ENCODE data around the gene GPR152. TPM values are rescaled to one million over a fixed set of nuclear protein-coding genes. Genes with fewer than 3 reads are reported as not detected.
"Not testable (repeated sequence)": the region's sequence is repeated elsewhere in the genome, so short reads cannot be mapped to it uniquely, and the experiment has no call there.

The GPR152 gene
- total and polyA plus RNA-seq, 5 donors from 2014 or later, result 0.13 to 0.84 (median 0.35) TPM; not detected in 1

DNA sequence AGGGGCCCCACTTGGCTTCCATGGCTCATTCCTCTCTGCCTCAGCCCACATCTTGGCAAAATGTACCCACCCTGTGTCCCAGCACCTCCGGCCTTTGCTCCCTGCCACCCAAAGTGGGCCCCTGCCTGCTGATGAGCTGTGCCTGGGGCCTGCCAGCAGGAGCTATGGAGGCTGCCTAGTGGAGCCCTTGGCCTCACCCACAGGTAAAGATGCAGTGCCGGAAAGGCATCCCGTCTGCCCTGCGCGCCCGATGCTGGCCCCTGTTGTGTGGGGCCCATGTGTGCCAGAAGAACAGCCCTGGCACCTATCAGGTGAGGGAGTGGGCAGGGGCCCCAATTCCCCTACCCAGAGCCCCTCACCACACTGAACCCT is 47.3 kb downstream of the GPR152 start:
- Histone ChIP-seq H3K4me3 (ENCODE audit: low read depth, low read length) (peak overlapping the region; percentile 93), H3K27me3 (ENCODE audit: control insufficient read depth, insufficient read depth, low read length) (no peaks in the 10 kb centered on the region), H3K27ac (ENCODE audit: insufficient read depth, low read length, poor library complexity, severe bottlenecking) (peak overlapping the region; percentile 87), H3K4me1 (ENCODE audit: control insufficient read depth, insufficient read depth, low read length, poor library complexity, severe bottlenecking) (peaks cover 87% of the 10 kb centered on the region), H3K9me3 (ENCODE audit: control insufficient read depth in 2 of 2, low read length in 2 of 2) (no peaks in the 10 kb centered on the region), H3K36me3 (ENCODE audit: control insufficient read depth, insufficient read depth, low read length) (peaks cover 22% of the 10 kb centered on the region)
- H3K4me1 Mint-ChIP-seq, result peaks cover 15 to 80% (median 37%) of the 10 kb centered on the region in 4 donors
- H3K27me3 Mint-ChIP-seq, result peaks cover 6% of the 10 kb centered on the region
- H3K4me3 Mint-ChIP-seq, result peak overlapping the region; percentile 97 to 99 (median 98)
- no peaks in the 10 kb centered on the region for H3K9me3 Mint-ChIP-seq
- DNase-seq (no peak), ATAC-seq (ENCODE audit: low read depth in 2 of 2) (no peak)
- H3K36me3 Mint-ChIP-seq, result peaks cover 26% of the 10 kb centered on the region
- peak overlapping the region; percentile 88 to 98 (median 95) for H3K27ac Mint-ChIP-seq

GRCh38 chr11:67404515-67405195 is 47.9 kb downstream of the GPR152 start:
- peak overlapping the region; percentile 93 for H3K4me3 ChIP-seq (ENCODE audit: low read depth, low read length)
- Mint-ChIP-seq H3K4me3 (peak overlapping the region; percentile 97 to 99 (median 98)), H3K4me1 (peaks cover 15 to 80% (median 37%) of the 10 kb centered on the region in 4 donors), H3K36me3 (peaks cover 25% of the 10 kb centered on the region), H3K27me3 (peaks cover 6% of the 10 kb centered on the region), H3K9me3 (no peaks in the 10 kb centered on the region), H3K27ac (peak overlapping the region; percentile 95 to 98 (median 97))
- H3K27me3 ChIP-seq (ENCODE audit: control insufficient read depth, insufficient read depth, low read length), result no peaks in the 10 kb centered on the region
- no peak for ATAC-seq (ENCODE audit: low read depth in 2 of 2)
- no peaks in the 10 kb centered on the region for H3K9me3 ChIP-seq (ENCODE audit: control insufficient read depth in 2 of 2, low read length in 2 of 2)
- peaks cover 21% of the 10 kb centered on the region for H3K36me3 ChIP-seq (ENCODE audit: control insufficient read depth, insufficient read depth, low read length)
- peak in 1 of 3 donors; percentile 83 for DNase-seq
- peak overlapping the region; percentile 87 for H3K27ac ChIP-seq (ENCODE audit: insufficient read depth, low read length, poor library complexity, severe bottlenecking)
- H3K4me1 ChIP-seq (ENCODE audit: control insufficient read depth, insufficient read depth, low read length, poor library complexity, severe bottlenecking), result peaks cover 87% of the 10 kb centered on the region

GRCh38 chr11:67403085-67403484 is 49.4 kb downstream of the GPR152 start:
- Mint-ChIP-seq H3K36me3 (peaks cover 19% of the 10 kb centered on the region), H3K4me1 (peaks cover 12 to 80% (median 33%) of the 10 kb centered on the region in 4 donors), H3K4me3 (peak overlapping the region; percentile 97 to 99 (median 98)), H3K27ac (peak overlapping the region; percentile 94 to 98 (median 95))
- not testable (repeated sequence) for DNase-seq; H3K9me3 Mint-ChIP-seq; H3K9me3 ChIP-seq (ENCODE audit: control insufficient read depth in 2 of 2, low read length in 2 of 2); ATAC-seq (ENCODE audit: low read depth in 2 of 2); H3K27me3 Mint-ChIP-seq; H3K27me3 ChIP-seq (ENCODE audit: control insufficient read depth, insufficient read depth, low read length)
- Histone ChIP-seq H3K36me3 (ENCODE audit: control insufficient read depth, insufficient read depth, low read length) (peaks cover 33% of the 10 kb centered on the region), H3K27ac (ENCODE audit: insufficient read depth, low read length, poor library complexity, severe bottlenecking) (peak overlapping the region; percentile 87), H3K4me3 (ENCODE audit: low read depth, low read length) (peak overlapping the region; percentile 93), H3K4me1 (ENCODE audit: control insufficient read depth, insufficient read depth, low read length, poor library complexity, severe bottlenecking) (peaks cover 86% of the 10 kb centered on the region)

- not testable (repeated sequence) for H3K27me3 Mint-ChIP-seq; DNase-seq; H3K9me3 ChIP-seq (ENCODE audit: control insufficient read depth in 2 of 2, low read length in 2 of 2); H3K9me3 Mint-ChIP-seq; ATAC-seq (ENCODE audit: low read depth in 2 of 2); H3K27me3 ChIP-seq (ENCODE audit: control insufficient read depth, insufficient read depth, low read length)
- peak overlapping the region; percentile 93 for H3K4me3 ChIP-seq (ENCODE audit: low read depth, low read length)
- H3K27ac ChIP-seq (ENCODE audit: insufficient read depth, low read length, poor library complexity, severe bottlenecking), result peak overlapping the region; percentile 87
- Mint-ChIP-seq H3K36me3 (peaks cover 17% of the 10 kb centered on the region), H3K4me3 (peak overlapping the region; percentile 94 to 99 (median 97)), H3K4me1 (peaks cover 4 to 80% (median 30%) of the 10 kb centered on the region in 4 donors), H3K27ac (peak overlapping the region; percentile 83 to 95 (median 92))
- H3K36me3 ChIP-seq (ENCODE audit: control insufficient read depth, insufficient read depth, low read length), result peaks cover 41% of the 10 kb centered on the region
- peaks cover 86% of the 10 kb centered on the region for H3K4me1 ChIP-seq (ENCODE audit: control insufficient read depth, insufficient read depth, low read length, poor library complexity, severe bottlenecking)
Observed at GRCh38 chr11:67402192-67402839, 50.2 kb downstream of the GPR152 start.

DNA sequence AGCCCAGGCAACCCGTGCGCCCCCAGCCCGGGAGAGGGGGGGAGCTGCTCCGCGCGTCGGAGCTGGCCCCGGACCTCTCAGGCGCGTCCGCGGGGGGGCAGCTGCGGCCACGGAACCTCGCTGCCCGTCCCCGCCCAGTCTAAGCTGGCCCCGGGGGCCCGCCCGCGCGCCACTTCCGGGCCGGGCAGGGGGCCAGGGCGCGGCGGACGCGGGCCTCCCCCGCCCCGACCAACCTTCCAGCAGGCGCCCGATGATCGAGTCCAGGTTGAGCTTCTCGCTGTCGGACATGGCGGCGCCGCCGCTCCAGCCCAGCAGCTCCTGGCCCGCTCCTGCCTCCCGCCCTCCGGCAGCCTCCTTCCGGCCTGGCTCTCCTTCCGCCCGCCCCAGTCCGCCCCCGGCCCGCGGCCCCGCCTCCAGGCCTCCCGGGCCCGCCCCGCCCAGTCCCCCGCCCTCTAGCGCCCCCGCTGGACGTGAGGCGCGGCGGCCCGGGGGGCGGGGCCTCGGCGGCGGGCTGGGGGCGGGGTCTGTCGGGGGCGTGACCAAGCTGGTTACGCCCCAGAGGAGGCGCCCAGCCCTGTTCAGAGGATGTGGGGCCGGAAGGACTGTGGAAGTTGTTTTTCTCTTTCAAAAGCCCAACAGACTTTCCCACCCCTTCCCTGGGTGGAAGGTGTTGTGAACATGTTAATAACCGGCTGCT is 50.9 kb downstream of the GPR152 start, which contains the start of gene PPP1CA:
Gene PPP1CA, minus strand, starts transcription at position 364 of the 697 bp plus-strand sequence. Its CDS starts 76 bp downstream, at position 288.
- Histone ChIP-seq H3K27ac (ENCODE audit: insufficient read depth, low read length, poor library complexity, severe bottlenecking) (peak within 1 kb of the TSS; percentile 87), H3K4me3 (ENCODE audit: low read depth, low read length) (peak within 1 kb of the TSS; percentile 93), H3K9me3 (ENCODE audit: control insufficient read depth in 2 of 2, low read length in 2 of 2) (no peaks in the 10 kb centered on the region), H3K36me3 (ENCODE audit: control insufficient read depth, insufficient read depth, low read length) (peaks cover 37% of the 10 kb centered on the region), H3K27me3 (ENCODE audit: control insufficient read depth, insufficient read depth, low read length) (no peaks in the 10 kb centered on the region), H3K4me1 (ENCODE audit: control insufficient read depth, insufficient read depth, low read length, poor library complexity, severe bottlenecking) (peaks cover 86% of the 10 kb centered on the region)
- peak within 1 kb of the TSS; percentile 94 to 99 (median 97) for H3K4me3 Mint-ChIP-seq
- H3K9me3 Mint-ChIP-seq, result no peaks in the 10 kb centered on the region
- DNase-seq (peak; percentile 86 to 91 (median 91)), ATAC-seq (ENCODE audit: low read depth in 2 of 2) (peak; percentile 69 to 75)
- H3K27ac Mint-ChIP-seq, result peak within 1 kb of the TSS; percentile 84 to 95 (median 92)
- H3K27me3 Mint-ChIP-seq, result peaks cover 6% of the 10 kb centered on the region
- H3K36me3 Mint-ChIP-seq, result peaks cover 12% of the 10 kb centered on the region
- peaks cover 0 to 81% (median 29%) of the 10 kb centered on the region in 4 donors for H3K4me1 Mint-ChIP-seq

Other genes with a start within 250 kb of the GPR152 start
- gene GRK2, start 186.3 kb downstream of the GPR152 start, total RNA-seq, result 295 TPM
- gene GRK2, start 186.3 kb downstream of the GPR152 start, polyA plus RNA-seq, result 10 to 100 TPM; 13.2 to 27.8 (median 19.3) TPM
- 158 TPM for gene ANKRD13D, start 163.4 kb downstream of the GPR152 start, total RNA-seq
- 10 to 100 TPM in 3 of 4 donors, 1 to 10 TPM in 1; 9.5 to 18.9 (median 12.6) TPM for gene ANKRD13D, start 163.4 kb downstream of the GPR152 start, polyA plus RNA-seq
- 24.4 TPM for gene SSH3, start 149.2 kb downstream of the GPR152 start, total RNA-seq
- gene SSH3, start 149.2 kb downstream of the GPR152 start, polyA plus RNA-seq, result 1 to 10 TPM; 2.3 to 7.1 (median 3.1) TPM
- 60.6 TPM for gene POLD4, start 99.2 kb downstream of the GPR152 start, total RNA-seq
- gene POLD4, start 99.2 kb downstream of the GPR152 start, polyA plus RNA-seq, result 100 to 1,000 TPM; 103 to 127 (median 118) TPM
- gene CLCF1, start 79.1 kb downstream of the GPR152 start, total RNA-seq, result 3.0 TPM
- gene CLCF1, start 79.1 kb downstream of the GPR152 start, polyA plus RNA-seq, result 1 to 10 TPM in 1 of 4 donors, under 1 TPM in 3; 0.10 to 1.3 (median 0.40) TPM
- 27.5 TPM for gene RAD9A, start 60.7 kb downstream of the GPR152 start, total RNA-seq
- gene RAD9A, start 60.7 kb downstream of the GPR152 start, polyA plus RNA-seq, result 1 to 10 TPM; 3.5 to 6.7 (median 6.4) TPM
- gene PPP1CA, start 50.9 kb downstream of the GPR152 start, total RNA-seq, result 160 TPM
- 100 to 1,000 TPM; 547 to 762 (median 622) TPM for gene PPP1CA, start 50.9 kb downstream of the GPR152 start, polyA plus RNA-seq
- gene TBC1D10C, start 48.6 kb downstream of the GPR152 start, total RNA-seq, result 312 TPM
- gene TBC1D10C, start 48.6 kb downstream of the GPR152 start, polyA plus RNA-seq, result 100 to 1,000 TPM; 328 to 504 (median 378) TPM
- 7.8 TPM for gene CARNS1, start 37.1 kb downstream of the GPR152 start, total RNA-seq
- 1 to 10 TPM in 2 of 4 donors, under 1 TPM in 2; 0.63 to 2.3 (median 1.1) TPM for gene CARNS1, start 37.1 kb downstream of the GPR152 start, polyA plus RNA-seq
- 66.0 TPM for gene RPS6KB2, start 24.2 kb downstream of the GPR152 start, total RNA-seq
- gene RPS6KB2, start 24.2 kb downstream of the GPR152 start, polyA plus RNA-seq, result 10 to 100 TPM; 44.4 to 61.5 (median 50.3) TPM
- gene PTPRCAP, start 15.0 kb downstream of the GPR152 start, total RNA-seq, result 291 TPM
- 1,000 to 10,000 TPM in 1 of 4 donors, 100 to 1,000 TPM in 3; 829 to 1,084 (median 978) TPM for gene PTPRCAP, start 15.0 kb downstream of the GPR152 start, polyA plus RNA-seq
- 70.5 TPM for gene CORO1B, start 9.3 kb downstream of the GPR152 start, total RNA-seq
- gene CORO1B, start 9.3 kb downstream of the GPR152 start, polyA plus RNA-seq, result 100 to 1,000 TPM in 1 of 4 donors, 10 to 100 TPM in 3; 46.8 to 109 (median 72.8) TPM
- 13.2 TPM for gene CABP4, start 2.6 kb upstream of the GPR152 start, total RNA-seq
- gene CABP4, start 2.6 kb upstream of the GPR152 start, polyA plus RNA-seq, result 1 to 10 TPM in 1 of 4 donors, under 1 TPM in 3; 0.57 to 1.2 (median 0.92) TPM
- gene TMEM134, start 16.5 kb upstream of the GPR152 start, total RNA-seq, result 48.7 TPM
- 100 to 1,000 TPM; 148 to 228 (median 172) TPM for gene TMEM134, start 16.5 kb upstream of the GPR152 start, polyA plus RNA-seq
- 124 TPM for gene AIP, start 30.3 kb upstream of the GPR152 start, total RNA-seq
- 100 to 1,000 TPM; 200 to 234 (median 219) TPM for gene AIP, start 30.3 kb upstream of the GPR152 start, polyA plus RNA-seq
- 116 TPM for gene PITPNM1, start 52.6 kb upstream of the GPR152 start, total RNA-seq
- 10 to 100 TPM; 15.7 to 21.3 (median 17.6) TPM for gene PITPNM1, start 52.6 kb upstream of the GPR152 start, polyA plus RNA-seq
- 38.5 TPM for gene CDK2AP2, start 55.4 kb upstream of the GPR152 start, total RNA-seq
- 100 to 1,000 TPM; 113 to 135 (median 128) TPM for gene CDK2AP2, start 55.4 kb upstream of the GPR152 start, polyA plus RNA-seq
- gene CABP2, start 70.7 kb upstream of the GPR152 start, total RNA-seq, result not detected
- not detected for gene CABP2, start 70.7 kb upstream of the GPR152 start, polyA plus RNA-seq
- 55.7 TPM for gene GSTP1, start 131.1 kb upstream of the GPR152 start, total RNA-seq
- 100 to 1,000 TPM; 180 to 231 (median 219) TPM for gene GSTP1, start 131.1 kb upstream of the GPR152 start, polyA plus RNA-seq
- gene NDUFV1, start 154.2 kb upstream of the GPR152 start, total RNA-seq, result 204 TPM
- gene NDUFV1, start 154.2 kb upstream of the GPR152 start, polyA plus RNA-seq, result 100 to 1,000 TPM; 101 to 128 (median 113) TPM
- gene NUDT8, start 177.2 kb upstream of the GPR152 start, total RNA-seq, result 1.9 TPM
- 1 to 10 TPM; 1.2 to 3.7 (median 2.6) TPM for gene NUDT8, start 177.2 kb upstream of the GPR152 start, polyA plus RNA-seq
- gene TBX10, start 187.0 kb upstream of the GPR152 start, total RNA-seq, result not detected
- gene TBX10, start 187.0 kb upstream of the GPR152 start, polyA plus RNA-seq, result not detected
- gene ACY3, start 198.0 kb upstream of the GPR152 start, total RNA-seq, result 0.57 TPM
- gene ACY3, start 198.0 kb upstream of the GPR152 start, polyA plus RNA-seq, result 1 to 10 TPM in 1 of 4 donors, under 1 TPM in 2, not detected in 1; 0.37 to 1.1 (median 0.59) TPM
- gene ALDH3B2, start 221.9 kb upstream of the GPR152 start, total RNA-seq, result not detected
- not detected for gene ALDH3B2, start 221.9 kb upstream of the GPR152 start, polyA plus RNA-seq

Measured in CD4-positive, CD25-positive, alpha-beta regulatory T cell (primary cell).